ENCODE results near the gene POU3F1. TPM values are rescaled to one million over a fixed set of nuclear protein-coding genes. Genes with fewer than 3 reads are reported as not detected.
A peak's percentile ranks its signal among the peaks of the same experiment; 100 is the strongest.

Gene POU3F1
- total and polyA plus RNA-seq, 10 of the 15 experiments (the other 5 are each of a cell fraction or from before 2014, with no cell fraction given), result 0.04 to 0.53 (median 0.10) TPM; not detected in 3

DNA sequence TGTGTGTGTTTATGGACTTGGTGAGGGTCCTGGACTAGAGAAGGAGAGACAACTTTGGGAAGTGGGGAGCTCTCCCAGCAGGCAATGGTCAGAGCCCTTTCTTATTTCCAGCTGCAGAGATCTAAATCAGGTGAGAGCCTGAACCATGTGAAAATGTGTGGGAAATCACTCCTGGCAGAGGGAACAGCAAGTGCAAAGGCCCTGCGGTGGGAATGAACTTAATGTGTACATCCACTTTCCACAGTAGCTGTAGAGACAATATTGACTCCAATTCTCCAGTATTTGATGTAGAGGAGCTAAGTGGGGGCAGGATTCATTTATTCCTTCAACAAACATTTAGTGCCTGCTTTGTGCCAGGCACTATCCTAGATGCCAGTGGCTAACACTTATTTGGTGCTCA lies 14.7 kb upstream of the POU3F1 start:
- no peak for ATAC-seq
- H2AFZ ChIP-seq (ENCODE audit: control insufficient read depth, low read depth, low read length), result no peak overlapping the region
- ChIA-PET POLR2A (interaction anchor here (1.0 to 3.2 kb wide), 7 partner anchors 8 to 33 kb away, joined by 3 to 13 read pairs (median 6); no protein-coding TSS in a partner anchor), CTCF (interaction anchor here (0.9 to 3.9 kb wide), 9 partner anchors 8 to 92 kb away, joined by 3 to 71 read pairs (median 10); no protein-coding TSS in a partner anchor), SMC1A (ENCODE audit: uncharacterized antibody, unreplicated experiment) (interaction anchor here (1.0 to 4.3 kb wide), 13 partner anchors 8 to 112 kb away, joined by 3 to 51 read pairs (median 7); no protein-coding TSS in a partner anchor), RAD21 (ENCODE audit: unreplicated experiment) (interaction anchor here (1.1 to 8.9 kb wide), 10 partner anchors 9 to 448 kb away, joined by 3 to 73 read pairs (median 10); partner anchors contain the start of gene POU3F1)
- no peak for DNase-seq (ENCODE audit: low read depth, low spot score)
- H3K27ac ChIP-seq (ENCODE audit: control insufficient read depth, insufficient read depth), result peak overlapping the region; percentile 71
- no peaks in the 10 kb centered on the region for H3K79me2 ChIP-seq (ENCODE audit: control insufficient read depth, insufficient read depth, low read length)
- intact Hi-C loops (cut with micrococcal nuclease; ENCODE audit: unreplicated experiment) (loop anchor here (5.0 kb wide), 1 partner anchor 111 kb away; no protein-coding TSS in a partner anchor), in situ Hi-C loops (cut with MboI) (no loop called here)
- BruUV-seq (replicated peaks), result no TSS peak
- H3K9me3 ChIP-seq (replicated peaks; ENCODE audit: control insufficient read depth, insufficient read depth, low read length), result no peaks in the 10 kb centered on the region
- H3K9ac ChIP-seq (ENCODE audit: control insufficient read depth, insufficient read depth, low read length), result no peak overlapping the region
- H4K20me1 ChIP-seq (ENCODE audit: control insufficient read depth, insufficient read depth), result no peaks in the 10 kb centered on the region
- peaks cover 15% of the 10 kb centered on the region for H3K4me1 ChIP-seq (ENCODE audit: control insufficient read depth, insufficient read depth, low read length)
- H3K4me2 ChIP-seq (ENCODE audit: control insufficient read depth, insufficient read depth), result peak overlapping the region; percentile 71; the same call in 1 of the 2 replicates
- H3K27me3 ChIP-seq (replicated peaks in 1 of 2; ENCODE audit: control insufficient read depth in 2 of 2, insufficient read depth in 2 of 2, low read length in 1 of 2), result no peaks in the 10 kb centered on the region
- TF ChIP-seq, protein P1, sequence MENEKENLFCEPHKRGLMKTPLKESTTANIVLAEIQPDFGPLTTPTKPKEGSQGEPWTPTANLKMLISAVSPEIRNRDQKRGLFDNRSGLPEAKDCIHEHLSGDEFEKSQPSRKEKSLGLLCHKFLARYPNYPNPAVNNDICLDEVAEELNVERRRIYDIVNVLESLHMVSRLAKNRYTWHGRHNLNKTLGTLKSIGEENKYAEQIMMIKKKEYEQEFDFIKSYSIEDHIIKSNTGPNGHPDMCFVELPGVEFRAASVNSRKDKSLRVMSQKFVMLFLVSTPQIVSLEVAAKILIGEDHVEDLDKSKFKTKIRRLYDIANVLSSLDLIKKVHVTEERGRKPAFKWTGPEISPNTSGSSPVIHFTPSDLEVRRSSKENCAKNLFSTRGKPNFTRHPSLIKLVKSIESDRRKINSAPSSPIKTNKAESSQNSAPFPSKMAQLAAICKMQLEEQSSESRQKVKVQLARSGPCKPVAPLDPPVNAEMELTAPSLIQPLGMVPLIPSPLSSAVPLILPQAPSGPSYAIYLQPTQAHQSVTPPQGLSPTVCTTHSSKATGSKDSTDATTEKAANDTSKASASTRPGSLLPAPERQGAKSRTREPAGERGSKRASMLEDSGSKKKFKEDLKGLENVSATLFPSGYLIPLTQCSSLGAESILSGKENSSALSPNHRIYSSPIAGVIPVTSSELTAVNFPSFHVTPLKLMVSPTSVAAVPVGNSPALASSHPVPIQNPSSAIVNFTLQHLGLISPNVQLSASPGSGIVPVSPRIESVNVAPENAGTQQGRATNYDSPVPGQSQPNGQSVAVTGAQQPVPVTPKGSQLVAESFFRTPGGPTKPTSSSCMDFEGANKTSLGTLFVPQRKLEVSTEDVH (IDR thresholded peaks at IDR 0.05; ENCODE audit: low read depth, partially characterized antibody), result no peak
- TF ChIP-seq NFYB (IDR thresholded peaks at IDR 0.05; ENCODE audit: insufficient read depth, low read depth, low read length) (no peak), BACH1 (IDR thresholded peaks at IDR 0.05; ENCODE audit: borderline replicate concordance) (no peak), FOXK2 (IDR thresholded peaks at IDR 0.05) (no peak), BCL11A (IDR thresholded peaks at IDR 0.05; ENCODE audit: low read depth, low read length) (no peak), SP1 (IDR thresholded peaks at IDR 0.05; ENCODE audit: low read depth, low read length) (no peak)
- TF ChIP-seq, protein P2, sequence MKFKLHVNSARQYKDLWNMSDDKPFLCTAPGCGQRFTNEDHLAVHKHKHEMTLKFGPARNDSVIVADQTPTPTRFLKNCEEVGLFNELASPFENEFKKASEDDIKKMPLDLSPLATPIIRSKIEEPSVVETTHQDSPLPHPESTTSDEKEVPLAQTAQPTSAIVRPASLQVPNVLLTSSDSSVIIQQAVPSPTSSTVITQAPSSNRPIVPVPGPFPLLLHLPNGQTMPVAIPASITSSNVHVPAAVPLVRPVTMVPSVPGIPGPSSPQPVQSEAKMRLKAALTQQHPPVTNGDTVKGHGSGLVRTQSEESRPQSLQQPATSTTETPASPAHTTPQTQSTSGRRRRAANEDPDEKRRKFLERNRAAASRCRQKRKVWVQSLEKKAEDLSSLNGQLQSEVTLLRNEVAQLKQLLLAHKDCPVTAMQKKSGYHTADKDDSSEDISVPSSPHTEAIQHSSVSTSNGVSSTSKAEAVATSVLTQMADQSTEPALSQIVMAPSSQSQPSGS (IDR thresholded peaks at IDR 0.05; ENCODE audit: low read length), result no peak
- H3K36me3 ChIP-seq (ENCODE audit: control insufficient read depth in 2 of 2, insufficient read depth in 2 of 2, low read length in 1 of 2), result no peaks in the 10 kb centered on the region
- WGBS (ENCODE audit: insufficient coverage, insufficient replicate concordance, low lambda C conversion rate, missing lambda C conversion rate), result 58% methylated on average over 1 of the region's 1 CpG
- no peak overlapping the region for H3K4me3 ChIP-seq
- FAIRE-seq, result no peak

Measured in GM12878 (cell line).